IMR-90 (cell line): ENCODE data around the gene SEC24A. TPM values are rescaled to one million over a fixed set of nuclear protein-coding genes. Genes with fewer than 3 reads are reported as not detected.

Source experiments
- ATAC-seq: fragments of 200-7000 bp; cut with Tn5 transposase; 2 replicates; pipeline ENCODE4 v1.9.1; 2020; ENCODE audit warnings: low read depth, mild to moderate bottlenecking, moderate library complexity
- BruUV-seq: library from RNA; stranded (reverse); fragments of 400-500 nt; replicated peaks from 2 replicates; lab custom pipeline; 2021; lab: Mats Ljungman, UMichigan
- CTCF ChIA-PET: fragments of 300-600 bp; formaldehyde crosslinking; extraction: SDS; loops from one replicate; lab custom pipeline; 2021; ENCODE audit warnings: antibody characterized with exemption; lab: Yijun Ruan, JAX
- POLR2A ChIA-PET: fragments of 300-600 bp; sonication (Branson Sonifier 250); formaldehyde crosslinking; loops from one replicate; lab custom pipeline; 2022; ENCODE audit warnings: antibody characterized with exemption; ENCODE audit not compliant: unreplicated experiment; lab: Charles Lee
- DNase-seq: peaks from one replicate; pipeline ENCODE4 v3.0.0; 2013
- H2AFZ ChIP-seq: replicated peaks from 2 replicates; pipeline ENCODE3; 2013; ENCODE audit warnings: low read length, mild to moderate bottlenecking; ENCODE audit not compliant: poor library complexity
- H2AK5ac ChIP-seq: 2 replicates; pipeline ENCODE4 v1.6.1; 2013; ENCODE audit warnings: low read depth, low read length, inconsistent platforms
- H2AK9ac ChIP-seq: replicated peaks from 2 replicates; pipeline ENCODE3; 2013; ENCODE audit warnings: mild to moderate bottlenecking, low read depth, low read length, moderate library complexity; ENCODE audit not compliant: poor library complexity
- H2BK120ac ChIP-seq: 2 replicates; pipeline ENCODE4 v1.6.1; 2013; ENCODE audit warnings: low read depth, low read length, inconsistent platforms
- H2BK15ac ChIP-seq: 3 replicates; pipeline ENCODE4 v1.6.1; 2013; ENCODE audit warnings: low read depth, low read length, inconsistent platforms
- H2BK20ac ChIP-seq: 2 replicates; pipeline ENCODE4 v1.6.1; 2013; ENCODE audit warnings: low read depth, mild to moderate bottlenecking, inconsistent platforms, low read length, moderate library complexity
- H2BK5ac ChIP-seq: 2 replicates; pipeline ENCODE4 v1.6.1; 2013; ENCODE audit warnings: mild to moderate bottlenecking, low read depth, low read length, inconsistent platforms; ENCODE audit not compliant: poor library complexity, severe bottlenecking
- H3K14ac ChIP-seq: replicated peaks from 2 replicates; pipeline ENCODE4 v1.6.1; 2013; ENCODE audit warnings: low read depth, low read length, inconsistent platforms
- H3K18ac ChIP-seq: 2 replicates; pipeline ENCODE4 v1.6.1; 2013; ENCODE audit warnings: low read depth, low read length, control low read depth
- H3K23ac ChIP-seq: 2 replicates; pipeline ENCODE4 v1.6.1; 2013; ENCODE audit warnings: low read depth, low read length, inconsistent platforms
- H3K27ac ChIP-seq: 2 replicates; pipeline ENCODE4 v1.5.1; 2013; ENCODE audit warnings: mild to moderate bottlenecking, control low read depth, low read length; ENCODE audit not compliant: insufficient read depth
- H3K27me3 ChIP-seq: 2 replicates; pipeline ENCODE4 v1.6.1; 2013; ENCODE audit warnings: low read length; ENCODE audit not compliant: control insufficient read depth, insufficient read depth
- H3K36me3 ChIP-seq: 2 replicates; pipeline ENCODE4 v1.6.1; 2013; ENCODE audit warnings: low read length, mixed read lengths; ENCODE audit not compliant: control insufficient read depth, insufficient read depth
- H3K4ac ChIP-seq: 2 replicates; pipeline ENCODE4 v1.6.1; 2013; ENCODE audit warnings: low read depth, low read length, inconsistent platforms
- H3K4me1 ChIP-seq: 2 replicates; pipeline ENCODE4 v1.6.1; 2013; ENCODE audit warnings: low read length, mixed read lengths; ENCODE audit not compliant: control insufficient read depth, insufficient read depth
- H3K4me2 ChIP-seq: 2 replicates; pipeline ENCODE4 v1.6.1; 2013; ENCODE audit warnings: low read depth, mild to moderate bottlenecking, control low read depth, low read length, moderate library complexity
- H3K4me3 ChIP-seq: 2 replicates; pipeline ENCODE4 v1.5.1; 2013; ENCODE audit warnings: low read depth, mild to moderate bottlenecking, control low read depth, low read length, moderate library complexity; ENCODE audit not compliant: insufficient read depth
- H3K56ac ChIP-seq: 2 replicates; pipeline ENCODE4 v1.6.1; 2013; ENCODE audit warnings: low read length, inconsistent platforms; ENCODE audit not compliant: insufficient read depth; ENCODE audit errors: extremely low read depth
- H3K79me1 ChIP-seq, 2 experiments: 2 replicates each; pipeline ENCODE4 v1.6.1; 2013; ENCODE audit warnings: low read length in 2 of 2, inconsistent platforms in 1 of 2, low read depth in 1 of 2
- H3K9ac ChIP-seq: 2 replicates; pipeline ENCODE4 v1.6.1; 2013; ENCODE audit warnings: low read depth, low read length, control low read depth
- H3K9me1 ChIP-seq: 2 replicates; pipeline ENCODE4 v1.6.1; 2013; ENCODE audit warnings: low read length, inconsistent platforms; ENCODE audit not compliant: insufficient read depth
- H3K9me3 ChIP-seq: 2 replicates; pipeline ENCODE4 v1.6.1; 2013; ENCODE audit warnings: low read length; ENCODE audit not compliant: control insufficient read depth, insufficient read depth
- H4K20me1 ChIP-seq: 2 replicates; pipeline ENCODE4 v1.6.1; 2013; ENCODE audit warnings: low read length, inconsistent platforms; ENCODE audit not compliant: insufficient read depth
- H4K5ac ChIP-seq: 2 replicates; pipeline ENCODE4 v1.6.1; 2013; ENCODE audit warnings: mild to moderate bottlenecking, low read depth, low read length, control low read depth
- H4K8ac ChIP-seq, 2 experiments: 2 replicates each; pipeline ENCODE4 v1.6.1; 2013; ENCODE audit warnings: low read depth in 2 of 2, low read length in 2 of 2, control low read depth in 1 of 2, inconsistent platforms in 1 of 2
- H4K91ac ChIP-seq: 2 replicates; pipeline ENCODE4 v1.6.1; 2013; ENCODE audit warnings: low read depth, low read length, inconsistent platforms; ENCODE audit not compliant: insufficient read depth
- BHLHE40 ChIP-seq: fragments of 150-350 bp; IDR thresholded peaks from 2 replicates; pipeline ENCODE4 v1.6.1; 2016; ENCODE audit warnings: mild to moderate bottlenecking, low read depth, low read length
- CEBPB ChIP-seq: IDR thresholded peaks from 2 replicates; pipeline ENCODE4 v1.6.1; 2012; ENCODE audit warnings: low read depth, low read length, improper control_type of control experiment
- CHD1 ChIP-seq: IDR thresholded peaks from 2 replicates; pipeline ENCODE4 v1.6.1; 2012; ENCODE audit warnings: low read depth, low read length, improper control_type of control experiment
- CTCF ChIP-seq: conservative IDR thresholded peaks from 2 replicates; pipeline ENCODE4 v1.5.1; 2012; ENCODE audit warnings: mild to moderate bottlenecking, low read depth, low read length, improper control_type of control experiment
- ELK1 ChIP-seq: fragments of 150-350 bp; IDR thresholded peaks from 2 replicates; pipeline ENCODE4 v1.6.1; 2016; ENCODE audit warnings: low read depth, mild to moderate bottlenecking, low read length, moderate library complexity, borderline replicate concordance
- MAZ ChIP-seq: IDR thresholded peaks from 2 replicates; pipeline ENCODE4 v1.6.1; 2012; ENCODE audit warnings: low read depth, mild to moderate bottlenecking, low read length, improper control_type of control experiment, moderate library complexity, borderline replicate concordance
- MXI1 ChIP-seq: IDR thresholded peaks from 2 replicates; pipeline ENCODE4 v1.6.1; 2012; ENCODE audit warnings: low read depth, mild to moderate bottlenecking, low read length, moderate library complexity, borderline replicate concordance
- NFE2L2 ChIP-seq: fragments of 150-350 bp; IDR thresholded peaks from 2 replicates; pipeline ENCODE4 v1.6.1; 2016; ENCODE audit warnings: low read depth, mild to moderate bottlenecking, low read length
- POLR2A ChIP-seq: IDR thresholded peaks from 2 replicates; pipeline ENCODE4 v1.6.1; 2012; ENCODE audit warnings: mild to moderate bottlenecking, low read depth, low read length
- RAD21 ChIP-seq: IDR thresholded peaks from 2 replicates; pipeline ENCODE4 v1.6.1; 2012; ENCODE audit warnings: low read length, improper control_type of control experiment
- RCOR1 ChIP-seq: IDR thresholded peaks from 2 replicates; pipeline ENCODE4 v1.6.1; 2012; ENCODE audit warnings: mild to moderate bottlenecking, low read length, improper control_type of control experiment; ENCODE audit not compliant: insufficient replicate concordance
- RFX5 ChIP-seq: IDR thresholded peaks from 2 replicates; pipeline ENCODE4 v1.8.0; 2012; ENCODE audit warnings: low read depth, mild to moderate bottlenecking, low read length, moderate library complexity
- SMC3 ChIP-seq: fragments of 150-350 bp; IDR thresholded peaks from 2 replicates; pipeline ENCODE4 v1.6.1; 2016; ENCODE audit warnings: low read depth, mild to moderate bottlenecking, antibody characterized with exemption, low read length, moderate library complexity
- USF2 ChIP-seq: fragments of 150-350 bp; IDR thresholded peaks from 2 replicates; pipeline ENCODE4 v1.6.1; 2017; ENCODE audit warnings: mild to moderate bottlenecking, antibody characterized with exemption, low read length, low read depth
- WGBS, 2 experiments: methylation state at CpG; one replicate each; pipeline versions ENCODE4 v1.1.5 to v1.1.7; 2013; ENCODE audit warnings: missing lambda C conversion rate in 2 of 2; ENCODE audit not compliant: insufficient read length in 1 of 2; ENCODE audit errors: extremely low coverage in 2 of 2; 5-methylcytosine and 5-hydroxymethylcytosine counted together
- dilution Hi-C: fragments of 300-500 bp; cut with HindIII; formaldehyde crosslinking; loops from one replicate; pipeline ENCODE4 v1.14.3; 2018; ENCODE audit warnings: low sequenced_read_pairs; ENCODE audit not compliant: unreplicated experiment
- in situ Hi-C: fragments of 300-500 bp; cut with MboI; formaldehyde crosslinking; loops from 3 replicates; pipeline ENCODE4 v1.14.3; 2019; ENCODE audit warnings: low sequenced_read_pairs, inconsistent platforms, mixed read lengths
- intact Hi-C: fragments of 100-400 bp; cut with micrococcal nuclease; formaldehyde crosslinking; loops from 2 replicates; pipeline ENCODE4 v1.10.0; 2022
- polyA plus RNA-seq, 3 experiments: library from polyadenylated mRNA; depleted of rRNA; stranded (reverse); fragments of >200 nt; gene quantifications; 2 replicates each; pipeline ENCODE4 v1.2.3, GENCODE V29; 2012; ENCODE audit warnings: low replicate concordance in 1 of 3
- total RNA-seq: library from RNA; depleted of rRNA; stranded (reverse); fragments of >200 nt; gene quantifications from 2 replicates; pipeline ENCODE4 v1.2.3, GENCODE V29; 2012

The SEC24A gene
- total and polyA plus RNA-seq, 2 of the 4 experiments (the other 2 are of a cell fraction), result 23.9 to 28.1 TPM

GRCh38 chr5:134642931-134643530, 5.6 kb upstream of the SEC24A start:
- H4K5ac ChIP-seq, result no peak overlapping the region

More at GRCh38 chr5:134642931-134643530, 5.6 kb upstream of the SEC24A start:
- no peak overlapping the region for H4K91ac ChIP-seq
- no peak overlapping the region for H3K14ac ChIP-seq
- no peaks in the 10 kb centered on the region; the same call in 1 of the 2 replicates for H4K20me1 ChIP-seq
- no peak overlapping the region for H3K23ac ChIP-seq
- in situ Hi-C loops, result no loop called here
- H3K56ac ChIP-seq, result no peak overlapping the region
- no peak overlapping the region for H2AK9ac ChIP-seq
- no peak overlapping the region for H3K9ac ChIP-seq
- H3K9me1 ChIP-seq, result no peaks in the 10 kb centered on the region; the same call in 1 of the 2 replicates
- no peaks in the 10 kb centered on the region for H3K36me3 ChIP-seq
- no peak overlapping the region; the same call in 1 of the 2 replicates for H2AK5ac ChIP-seq
- no peak overlapping the region for H2BK120ac ChIP-seq
- dilution Hi-C loops, result no loop called here
- no peaks in the 10 kb centered on the region for H3K4me1 ChIP-seq
- 80% methylated on average over 3 of the region's 6 CpGs; no CpG with 5 or more reads in 1 of the 2 experiments for WGBS, 2 experiments
- intact Hi-C loops, result no loop called here
- DNase-seq (no peak), ATAC-seq (no peak)
- ChIA-PET POLR2A (no interaction called here), CTCF (interaction anchor here (0.6 kb wide), 1 partner anchor 33 kb away, joined by 4 read pairs; no protein-coding TSS in a partner anchor)
- no peak overlapping the region for H2BK15ac ChIP-seq
- no peaks in the 10 kb centered on the region for H3K27me3 ChIP-seq
- BruUV-seq, result no TSS peak
- H2BK5ac ChIP-seq, result no peak overlapping the region
- H3K9me3 ChIP-seq, result no peaks in the 10 kb centered on the region
- no peak overlapping the region for H2BK20ac ChIP-seq
- no peak overlapping the region for H4K8ac ChIP-seq
- no peak overlapping the region for H3K4me2 ChIP-seq
- no peak overlapping the region for H3K18ac ChIP-seq
- no peak overlapping the region for H3K4me3 ChIP-seq
- peaks cover 6 to 13% of the 10 kb centered on the region in 2 experiments; a peak in 2 of 4 replicates for H3K79me1 ChIP-seq
- TF ChIP-seq NFE2L2 (no peak), BHLHE40 (no peak), SMC3 (no peak), RCOR1 (no peak), ELK1 (no peak), CHD1 (no peak), CTCF (no peak), MAZ (no peak), RFX5 (no peak), POLR2A (no peak), USF2 (no peak), MXI1 (no peak), RAD21 (no peak), CEBPB (no peak)
- no peak overlapping the region for H2AFZ ChIP-seq
- H3K27ac ChIP-seq, result no peak overlapping the region
- H3K4ac ChIP-seq, result no peak overlapping the region
